PC-9 (cell line): ENCODE measurements around the gene PTPN2.

Experiments used
- CTCF ChIP-seq: fragments of 200-600 bp; sonication (generic); conservative IDR thresholded peaks from 2 replicates; pipeline ENCODE4 v1.6.1; 2017; ENCODE audit warnings: mixed run types, antibody characterized with exemption, mild to moderate bottlenecking, moderate library complexity
- EZH2 ChIP-seq: fragments of 200-600 bp; sonication (generic); IDR thresholded peaks from 2 replicates; pipeline ENCODE4 v1.8.0; 2017; ENCODE audit warnings: antibody characterized with exemption, low read depth

GRCh38 chr18:12777500-12777944 lies 106.5 kb downstream of the PTPN2 start:
- no peak for TF ChIP-seq CTCF
- no peak for TF ChIP-seq EZH2
